ENCODE results near the gene STK33. TPM values are rescaled to one million over a fixed set of nuclear protein-coding genes. Genes with fewer than 3 reads are reported as not detected.

Gene STK33
- total RNA-seq, 1 experiment from 2014 or later = 10.9 TPM

- no peak for TF ChIP-seq JUND (IDR thresholded peaks at IDR 0.05)
- TF ChIP-seq CBX3 (IDR thresholded peaks at IDR 0.05; ENCODE audit: low read depth) = no peak
- TF ChIP-seq EGR1 (IDR thresholded peaks at IDR 0.05; ENCODE audit: low read depth) = no peak
- TF ChIP-seq ZFX (IDR thresholded peaks at IDR 0.05) = no peak
- no peak for TF ChIP-seq SP1 (IDR thresholded peaks at IDR 0.05; ENCODE audit: low read depth)
- TF ChIP-seq FOSL1 (IDR thresholded peaks at IDR 0.05; ENCODE audit: low read depth) = no peak
These were observed 61.6 kb downstream of the STK33 start (continued) for GRCh38 chr11:8532475-8532874.

- BruUV-seq (replicated peaks) = no TSS peak
- ATAC-seq (no peak), DNase-seq (ENCODE audit: low read depth, low spot score) (no peak)
- Histone ChIP-seq H3K79me2 (ENCODE audit: insufficient read depth, low read length) (no peaks in the 10 kb centered on the region), H2AFZ (ENCODE audit: low read depth, low read length, poor library complexity, severe bottlenecking) (no peak overlapping the region), H3K9ac (ENCODE audit: low read length) (no peak overlapping the region), H3K9me3 (ENCODE audit: control insufficient read depth in 1 of 2, insufficient read depth in 1 of 2, low read depth in 1 of 2, low read length in 2 of 2) (no peaks in the 10 kb centered on the region), H3K36me3 (ENCODE audit: control insufficient read depth in 1 of 2, insufficient read depth in 2 of 2, low read length in 2 of 2) (no peaks in the 10 kb centered on the region), H3K4me2 (ENCODE audit: low read length) (no peak overlapping the region), H3K4me1 (ENCODE audit: control insufficient read depth in 1 of 2, insufficient read depth in 2 of 2, low read length in 2 of 2) (no peaks in the 10 kb centered on the region), H3K27ac (ENCODE audit: low read depth, low read length) (no peak overlapping the region), H3K9me2 (ENCODE audit: insufficient read depth) (no peaks in the 10 kb centered on the region), H4K20me1 (ENCODE audit: insufficient read depth) (no peaks in the 10 kb centered on the region), H3K27me3 (ENCODE audit: insufficient read depth, low read length) (no peaks in the 10 kb centered on the region), H3K4me3 (replicated peaks in 1 of 2; ENCODE audit: low read depth in 1 of 2, low read length in 2 of 2) (no peak overlapping the region)
- TF ChIP-seq ELF1 (IDR thresholded peaks at IDR 0.05; ENCODE audit: borderline replicate concordance, low read depth) (no peak), CEBPB (IDR thresholded peaks at IDR 0.05; ENCODE audit: low read depth) (no peak), SRF (IDR thresholded peaks at IDR 0.05; ENCODE audit: low read depth) (no peak), EZH2 (IDR thresholded peaks at IDR 0.05) (no peak), ZFX (IDR thresholded peaks at IDR 0.05) (no peak), TCF7L2 (IDR thresholded peaks at IDR 0.05; ENCODE audit: borderline replicate concordance, extremely low read depth, insufficient read depth, insufficient read length) (no peak), RAD21 (IDR thresholded peaks at IDR 0.05; ENCODE audit: low read depth) (no peak), CTCF (IDR thresholded peaks at IDR 0.05 in 2 of 3, conservative IDR thresholded peaks at IDR 0.05 in 1 of 3; ENCODE audit: borderline replicate concordance in 1 of 3, insufficient read depth in 1 of 3, low read depth in 2 of 3, low read length in 2 of 3) (no peak), ZBTB33 (IDR thresholded peaks at IDR 0.05; ENCODE audit: extremely low read depth, insufficient replicate concordance, low read length) (no peak), EGR1 (IDR thresholded peaks at IDR 0.05; ENCODE audit: low read depth) (no peak), FOSL1 (IDR thresholded peaks at IDR 0.05; ENCODE audit: low read depth) (no peak), SP1 (IDR thresholded peaks at IDR 0.05; ENCODE audit: low read depth) (no peak), ZNF274 (IDR thresholded peaks at IDR 0.05; ENCODE audit: low read depth, low read length) (no peak)
- intact Hi-C loops (cut with micrococcal nuclease) = no loop called here
- CTCF ChIA-PET = no interaction called here
- RAD21 ChIA-PET (ENCODE audit: low non-redundant PET in 1 of 2, low total read pairs in 2 of 2, uncharacterized antibody in 2 of 2, unreplicated experiment in 2 of 2) = no interaction called here
- POLR2A ChIA-PET = no interaction called here
These were observed 62.0 kb downstream of the STK33 start for GRCh38 chr11:8531982-8532381.
